ENCODE measurements around the gene KCTD17.
A peak's percentile ranks its signal among the peaks of the same experiment; 100 is the strongest.

The KCTD17 gene

GRCh38 chr22:37043828-37044538 is 7.6 kb upstream of the KCTD17 start:
- DNase-seq, result peak; percentile 63 to 85 (median 74)

GRCh38 chr22:37044634-37045625 is 6.6 kb upstream of the KCTD17 start:
- DNase-seq, result peak; percentile 31 to 57 (median 49)

GRCh38 chr22:37045958-37046357 is 5.6 kb upstream of the KCTD17 start:
- DNase-seq, result peak; percentile 24 to 52 (median 45)

- DNase-seq, result no peak
Observed at GRCh38 chr22:37046589-37046988, 5.0 kb upstream of the KCTD17 start.

- DNase-seq, result no peak
Observed at GRCh38 chr22:37047006-37047405, 4.5 kb upstream of the KCTD17 start.

- no peak for DNase-seq
Observed at GRCh38 chr22:37048133-37048532, 3.4 kb upstream of the KCTD17 start.

GRCh38 chr22:37049224-37049623 is 2.3 kb upstream of the KCTD17 start:
- no peak for DNase-seq

- DNase-seq, result no peak
Observed at GRCh38 chr22:37050913-37051312, 629 bp upstream of the KCTD17 start.

GRCh38 chr22:37052386-37053309 is 1.1 kb downstream of the KCTD17 start:
- no peak for DNase-seq

GRCh38 chr22:37053310-37054055 is 1.9 kb downstream of the KCTD17 start:
- DNase-seq, result no peak

GRCh38 chr22:37054056-37054395 is 2.5 kb downstream of the KCTD17 start:
- no peak for DNase-seq

- no peak for DNase-seq
Observed at GRCh38 chr22:37054600-37055365, 3.2 kb downstream of the KCTD17 start.

- DNase-seq, result no peak
Observed at GRCh38 chr22:37056246-37056645, 4.7 kb downstream of the KCTD17 start.

GRCh38 chr22:37057226-37057625 is 5.7 kb downstream of the KCTD17 start:
- no peak for DNase-seq

GRCh38 chr22:37057796-37058510 is 6.4 kb downstream of the KCTD17 start:
- DNase-seq, result no peak

GRCh38 chr22:37058917-37059701 is 7.6 kb downstream of the KCTD17 start:
- DNase-seq, result no peak

GRCh38 chr22:37059876-37060449 is 8.4 kb downstream of the KCTD17 start:
- DNase-seq, result no peak

GRCh38 chr22:37060801-37061610 is 9.5 kb downstream of the KCTD17 start:
- no peak for DNase-seq
